Amniotic stem cell (primary cell): ENCODE results near the gene ZNF534.
"Not testable (repeated sequence)": the region's sequence is repeated elsewhere in the genome, so short reads cannot be mapped to it uniquely, and the experiment has no call there.

Experiments used
- DNase-seq: peaks from one replicate; lab custom pipeline; 2025; lab: John Stamatoyannopoulos, UW

Gene ZNF534

GRCh38 chr19:52498571-52498970 lies 69.6 kb downstream of the ZNF534 start:
- DNase-seq, result no peak

- DNase-seq, result not testable (repeated sequence)
Observed at GRCh38 chr19:52500474-52500873, 71.5 kb downstream of the ZNF534 start.

- DNase-seq, result not testable (repeated sequence)
Observed at GRCh38 chr19:52500991-52501390, 72.0 kb downstream of the ZNF534 start.
